ENCODE measurements around the gene DLG2.

DLG2 gene

GRCh38 chr11:85182441-85183387 lies 444.4 kb downstream of the DLG2 start:
- TF ChIP-seq, protein P1, sequence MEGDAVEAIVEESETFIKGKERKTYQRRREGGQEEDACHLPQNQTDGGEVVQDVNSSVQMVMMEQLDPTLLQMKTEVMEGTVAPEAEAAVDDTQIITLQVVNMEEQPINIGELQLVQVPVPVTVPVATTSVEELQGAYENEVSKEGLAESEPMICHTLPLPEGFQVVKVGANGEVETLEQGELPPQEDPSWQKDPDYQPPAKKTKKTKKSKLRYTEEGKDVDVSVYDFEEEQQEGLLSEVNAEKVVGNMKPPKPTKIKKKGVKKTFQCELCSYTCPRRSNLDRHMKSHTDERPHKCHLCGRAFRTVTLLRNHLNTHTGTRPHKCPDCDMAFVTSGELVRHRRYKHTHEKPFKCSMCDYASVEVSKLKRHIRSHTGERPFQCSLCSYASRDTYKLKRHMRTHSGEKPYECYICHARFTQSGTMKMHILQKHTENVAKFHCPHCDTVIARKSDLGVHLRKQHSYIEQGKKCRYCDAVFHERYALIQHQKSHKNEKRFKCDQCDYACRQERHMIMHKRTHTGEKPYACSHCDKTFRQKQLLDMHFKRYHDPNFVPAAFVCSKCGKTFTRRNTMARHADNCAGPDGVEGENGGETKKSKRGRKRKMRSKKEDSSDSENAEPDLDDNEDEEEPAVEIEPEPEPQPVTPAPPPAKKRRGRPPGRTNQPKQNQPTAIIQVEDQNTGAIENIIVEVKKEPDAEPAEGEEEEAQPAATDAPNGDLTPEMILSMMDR (IDR thresholded peaks at IDR 0.05) = peak; percentile 49

DNA sequence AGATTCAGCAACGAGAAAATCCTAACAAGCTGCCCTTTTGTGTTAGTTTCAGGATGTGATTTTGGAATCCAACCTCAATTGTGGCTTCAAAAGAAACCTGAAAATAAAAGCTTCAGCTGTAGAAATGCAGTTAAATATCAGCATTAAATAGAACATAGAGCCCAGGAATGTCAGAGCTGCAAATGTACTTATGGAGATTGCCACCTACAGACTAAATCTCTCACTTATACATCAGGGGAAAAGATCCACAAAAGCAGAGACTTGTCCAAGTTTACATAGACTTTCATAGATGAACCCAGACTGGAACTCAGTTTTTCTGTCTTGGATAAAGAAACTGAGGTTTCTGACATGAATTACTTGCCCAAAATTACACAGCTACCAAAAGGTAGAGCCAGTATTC lies 446.6 kb downstream of the DLG2 start:
- TF ChIP-seq, protein P1 (IDR thresholded peaks at IDR 0.05) = no peak

DNA sequence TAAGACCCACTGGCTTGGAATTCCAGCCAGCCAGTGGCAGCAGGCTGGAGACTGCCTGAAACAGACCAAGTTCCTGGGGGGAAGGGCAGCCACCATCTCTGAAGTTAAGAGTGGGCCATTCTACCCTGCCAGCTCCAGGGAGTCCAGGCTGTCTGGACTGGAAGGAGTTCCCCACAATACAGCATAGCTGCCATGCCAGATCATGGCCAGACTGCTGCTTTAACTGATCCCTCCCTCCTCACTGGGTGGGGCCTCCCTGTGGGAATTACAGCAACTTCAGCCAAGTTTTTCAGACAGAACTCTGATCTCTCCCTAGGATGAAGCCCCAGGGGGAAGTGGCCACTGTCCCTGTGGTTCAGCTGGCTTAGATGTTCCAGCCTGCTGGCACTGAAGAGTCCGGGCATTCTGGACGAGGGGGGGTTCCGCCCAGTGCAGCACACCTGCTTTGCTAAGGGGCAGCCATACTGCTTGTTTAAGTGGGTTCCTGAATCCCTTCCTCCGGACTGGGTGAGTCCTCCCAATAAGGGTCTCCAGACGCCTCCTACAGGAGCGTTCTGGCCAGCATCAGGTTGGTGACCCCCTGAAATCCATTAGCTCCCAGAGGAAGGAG lies 455.4 kb downstream of the DLG2 start:
- TF ChIP-seq, protein P1 (IDR thresholded peaks at IDR 0.05) = no peak

DNA sequence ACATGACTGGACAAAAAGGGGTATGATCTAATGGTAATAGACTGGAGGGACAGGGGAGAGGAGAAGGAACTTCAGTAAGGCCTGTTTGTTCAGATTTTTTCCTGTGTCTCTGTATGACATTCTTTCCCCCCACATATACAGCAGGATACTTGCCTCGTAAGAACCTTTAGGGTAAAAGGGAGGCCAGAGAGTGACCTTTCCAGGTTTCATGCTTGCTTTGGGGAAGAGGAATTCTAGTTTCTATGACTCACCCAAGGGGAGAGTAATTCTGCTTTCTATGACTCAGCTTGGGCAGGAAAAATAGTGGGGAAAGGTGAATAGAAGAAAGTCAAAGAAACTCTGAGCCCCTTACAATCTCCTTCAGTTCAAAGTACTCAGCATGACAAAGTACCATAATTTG lies 457.0 kb downstream of the DLG2 start:
- TF ChIP-seq, protein P1 (IDR thresholded peaks at IDR 0.05) = no peak

DNA sequence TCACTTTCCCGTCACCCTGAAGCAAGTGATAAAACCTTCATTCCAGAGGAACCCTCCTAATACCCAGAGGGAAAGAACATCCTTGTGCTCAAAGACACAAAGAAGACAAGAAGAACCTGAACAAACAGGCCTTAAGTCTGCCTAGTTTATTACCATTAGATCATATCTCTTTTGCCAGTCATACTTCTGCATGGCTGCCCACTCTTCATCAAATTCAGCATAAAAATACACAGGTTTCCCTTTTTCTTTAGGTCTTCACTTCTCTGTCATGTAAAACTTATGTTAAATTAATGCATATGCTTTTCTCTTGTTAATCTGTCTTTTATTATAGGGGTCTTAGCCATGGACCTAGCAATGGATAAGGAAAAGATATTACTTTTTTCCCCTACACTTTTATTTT lies 459.7 kb downstream of the DLG2 start:
- TF ChIP-seq, protein P1 (IDR thresholded peaks at IDR 0.05) = no peak

DNA sequence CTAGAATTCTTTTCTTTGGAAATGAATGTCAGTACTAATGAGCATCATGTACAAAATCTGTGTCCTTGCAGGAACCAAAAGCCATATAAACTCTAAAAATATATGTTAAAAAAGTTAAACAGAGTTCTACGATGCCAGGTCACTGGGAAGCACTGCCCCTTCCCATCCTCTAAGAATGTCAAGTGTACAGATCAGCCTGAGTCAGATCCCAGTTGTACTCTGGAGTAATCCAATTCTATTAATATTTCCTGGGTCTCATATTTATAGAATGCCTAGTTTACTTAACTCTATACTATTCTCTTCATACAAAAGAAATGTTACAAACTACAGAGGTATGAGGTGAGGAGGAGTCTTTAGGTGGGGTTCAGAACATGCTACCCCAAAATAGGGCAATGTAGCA lies 460.1 kb downstream of the DLG2 start:
- TF ChIP-seq, protein P1 (IDR thresholded peaks at IDR 0.05) = no peak

- TF ChIP-seq, protein P1 (IDR thresholded peaks at IDR 0.05) = no peak
These were observed 461.3 kb downstream of the DLG2 start for GRCh38 chr11:85165819-85166218.

Data from LNCAP (cell line).